Kidney (tissue), 14 donors: Measurements from ENCODE around the gene POU2F1. TPM values are rescaled to one million over a fixed set of nuclear protein-coding genes. Genes with fewer than 3 reads are reported as not detected.

ENCODE experiments used
- DNase-seq, 5 donors: peaks; one replicate each; pipeline ENCODE4 v3.0.0-alpha.2; 2013 to 2020
- FAIRE-seq: peaks from 2 replicates; lab custom pipeline; 2012; peaks lifted over from hg19 to GRCh38; lab: Jason Lieb, UNC
- H3K27ac ChIP-seq, 2 donors: one replicate each; pipeline ENCODE4 v1.7.0; 2013; ENCODE audit warnings: low read depth in 2 of 2, low read length in 2 of 2, inconsistent platforms in 1 of 2
- H3K27me3 ChIP-seq: one replicate; pipeline ENCODE4 v1.7.1; 2013; ENCODE audit warnings: low read length, inconsistent platforms; ENCODE audit not compliant: control insufficient read depth, insufficient read depth
- H3K36me3 ChIP-seq, 3 donors: one replicate each; pipeline versions ENCODE4 v1.7.0 to v1.7.1; 2013; ENCODE audit warnings: low read length in 3 of 3, control low read depth in 1 of 3, inconsistent platforms in 1 of 3; ENCODE audit not compliant: insufficient read depth in 3 of 3, control insufficient read depth in 2 of 3
- H3K4me1 ChIP-seq, 3 donors: one replicate each; pipeline versions ENCODE4 v1.7.0 to v1.7.1; 2013; ENCODE audit warnings: low read length in 3 of 3, inconsistent platforms in 1 of 3, low read depth in 1 of 3; ENCODE audit not compliant: control insufficient read depth in 2 of 3, insufficient read depth in 2 of 3
- H3K4me3 ChIP-seq, 3 donors: one replicate each; pipeline versions ENCODE4 v1.7.0 to v1.8.1; 2013; ENCODE audit warnings: low read length in 3 of 3, control low read depth in 1 of 3, inconsistent platforms in 1 of 3
- H3K9ac ChIP-seq, 3 donors: one replicate each; pipeline versions ENCODE4 v1.7.0 to v1.7.1; 2013; ENCODE audit warnings: low read length in 3 of 3, control low read depth in 1 of 3, inconsistent platforms in 1 of 3
- H3K9me3 ChIP-seq, 3 donors: one replicate each; pipeline versions ENCODE4 v1.7.0 to v1.7.1; 2013; ENCODE audit warnings: low read length in 3 of 3, control low read depth in 1 of 3, inconsistent platforms in 1 of 3; ENCODE audit not compliant: control insufficient read depth in 2 of 3, insufficient read depth in 1 of 3
- CTCF ChIP-seq: IDR thresholded peaks from 3 replicates; pipeline ENCODE4 v1.5.1; 2012; ENCODE audit warnings: mild to moderate bottlenecking, moderate library complexity, borderline replicate concordance; ENCODE audit not compliant: insufficient read depth; ENCODE audit errors: extremely low read depth
- intact Hi-C: fragments of 100-400 bp; cut with DNase I; formaldehyde crosslinking; loops from one replicate; pipeline ENCODE4 v1.11.1; 2022
- polyA plus RNA-seq: library from polyadenylated mRNA; stranded (reverse); fragments of 350-450 nt; fragmentation: Illumina TruSeq; extraction: RNeasy Lipid Tissue Mini Kit (QIAGEN cat#74804); gene quantifications from one replicate; pipeline ENCODE4 v1.2.3, GENCODE V29; 2014; ENCODE audit warnings: low read depth, low replicate concordance; ENCODE audit not compliant: insufficient read depth
- total RNA-seq: library from RNA; stranded (reverse); fragmentation: NEBNext Ultra II Directional; extraction: Animal tissue kit (Norgen Biotek cat#: 25700); gene quantifications from one replicate; pipeline ENCODE4 v1.2.1, GENCODE V29; 2021
- donor health status: control.
- donor health status: control.
- donor health status: control.
- donor health status: control.
- donor health status: control.
- donor health status: DM: yes; HTN: yes; CAD: no.
- donor health status: Normal renal cell carcinoma (clear cell type).

The POU2F1 gene
- total and polyA plus RNA-seq, 2 donors from 2014 or later = 1.9 to 25.2 TPM

- no peaks in the 10 kb centered on the region for H3K9me3 ChIP-seq
- H3K36me3 ChIP-seq = no peaks in the 10 kb centered on the region
- no peak overlapping the region for H3K9ac ChIP-seq
- no peaks in the 10 kb centered on the region for H3K4me1 ChIP-seq
- FAIRE-seq (no peak), DNase-seq (no peak)
- no peaks in the 10 kb centered on the region for H3K27me3 ChIP-seq
- intact Hi-C loops = no loop called here
- H3K4me3 ChIP-seq = no peak overlapping the region
- TF ChIP-seq CTCF = no peak
- H3K27ac ChIP-seq = no peak overlapping the region
Measured at GRCh38 chr1:167344615-167345385, 124.1 kb downstream of the POU2F1 start.

GRCh38 chr1:167345386-167345733 is 124.7 kb downstream of the POU2F1 start:
- intact Hi-C loops = no loop called here
- TF ChIP-seq CTCF = no peak
- Histone ChIP-seq H3K9me3 (no peaks in the 10 kb centered on the region), H3K4me3 (no peak overlapping the region), H3K9ac (no peak overlapping the region), H3K27me3 (no peaks in the 10 kb centered on the region), H3K4me1 (no peaks in the 10 kb centered on the region), H3K36me3 (no peaks in the 10 kb centered on the region), H3K27ac (no peak overlapping the region)
- DNase-seq (no peak), FAIRE-seq (no peak)

- Histone ChIP-seq H3K9me3 (no peaks in the 10 kb centered on the region), H3K27ac (no peak overlapping the region), H3K4me3 (no peak overlapping the region), H3K4me1 (no peaks in the 10 kb centered on the region), H3K9ac (no peak overlapping the region), H3K27me3 (no peaks in the 10 kb centered on the region), H3K36me3 (no peaks in the 10 kb centered on the region)
- FAIRE-seq = no peak
- TF ChIP-seq CTCF = no peak
- no peak for DNase-seq
- intact Hi-C loops = no loop called here
Measured at GRCh38 chr1:167357305-167357704, 136.6 kb downstream of the POU2F1 start.
